ENCODE measurements around the gene KIAA1143. TPM values are rescaled to one million over a fixed set of nuclear protein-coding genes. Genes with fewer than 3 reads are reported as not detected.

Gene KIAA1143
- total and polyA plus RNA-seq, 2 of the 13 experiments (the other 11 are each of a cell fraction or from before 2014, with no cell fraction given): 9.9 to 27.2 TPM

GRCh38 chr3:44734646-44735168 lies 26.7 kb downstream of the KIAA1143 start:
- no peak for FAIRE-seq
- no TSS peak for BruUV-seq (replicated peaks)

More at GRCh38 chr3:44734646-44735168, 26.7 kb downstream of the KIAA1143 start:
- no peak for DNase-seq (ENCODE audit: low spot score)
- H3K4me3 ChIP-seq (replicated peaks in 1 of 3; ENCODE audit: insufficient read depth in 1 of 3, low read depth in 2 of 3, low read length in 3 of 3): no peak overlapping the region
- in situ Hi-C loops (cut with HindIII; ENCODE audit: extremely low pct_ligation_motif_present, low pct_unique_long_range_greater_than_20kb) (no loop called here), intact Hi-C loops (cut with micrococcal nuclease; ENCODE audit: unreplicated experiment) (no loop called here)
- no peak overlapping the region for H3K9ac ChIP-seq (ENCODE audit: insufficient read depth, low read depth, low read length)
- ChIA-PET POLR2A (no interaction called here), CTCF (ENCODE audit: low intra/inter-chr PET ratio, low total read pairs) (no interaction called here)
- H2AFZ ChIP-seq (ENCODE audit: low read length): no peak overlapping the region
- no peak for ATAC-seq
- H3K4me2 ChIP-seq (ENCODE audit: low read depth, low read length): no peak overlapping the region
- H3K4me1 ChIP-seq (ENCODE audit: insufficient read depth, low read length): peaks cover 9% of the 10 kb centered on the region
- TF ChIP-seq ZNF274 (CRISPR knock-in tag; IDR thresholded peaks at IDR 0.05): peak; percentile 65; the same call in 1 of the 2 replicates
- no peak for TF ChIP-seq NFE2L2 (IDR thresholded peaks at IDR 0.05; ENCODE audit: low read length)
- TF ChIP-seq ZNF407 (CRISPR knock-in tag; IDR thresholded peaks at IDR 0.05; ENCODE audit: not compliant biosample characterization): no peak
- WGBS (ENCODE audit: low lambda C conversion rate): 71% methylated on average over 3 of the region's 3 CpGs
- H3K79me2 ChIP-seq (ENCODE audit: insufficient read depth, low read length): no peaks in the 10 kb centered on the region
- peaks cover 0 to 6% of the 10 kb centered on the region in 2 experiments; a peak in 2 of 5 replicates for H3K36me3 ChIP-seq (replicated peaks in 1 of 2; ENCODE audit: control insufficient read depth in 1 of 2, insufficient read depth in 2 of 2, low read length in 2 of 2)
- H4K20me1 ChIP-seq (ENCODE audit: insufficient read depth, low read length): no peaks in the 10 kb centered on the region
- H3K9me3 ChIP-seq (ENCODE audit: low read length): peaks cover 86% of the 10 kb centered on the region
- no peak overlapping the region for H3K27ac ChIP-seq (ENCODE audit: extremely low read length, insufficient read depth, low read length)
- no peaks in the 10 kb centered on the region; a peak in 1 of 5 replicates for H3K27me3 ChIP-seq (ENCODE audit: control insufficient read depth in 1 of 2, insufficient read depth in 2 of 2, low read length in 2 of 2)

All from HepG2 (cell line).